ENCODE data around the gene MYT1. TPM values are rescaled to one million over a fixed set of nuclear protein-coding genes. Genes with fewer than 3 reads are reported as not detected.

Gene MYT1
- total RNA-seq, 1 experiment from 2014 or later = 7.1 TPM

- H3K27ac ChIP-seq (ENCODE audit: low read depth, low read length) = peak within 1 kb of the TSS; percentile 69
- POLR2A ChIA-PET = interaction anchor here (0.9 kb wide), 1 partner anchor 23 kb away, joined by 3 read pairs; no protein-coding TSS in a partner anchor
- H3K4me1 ChIP-seq (ENCODE audit: control insufficient read depth in 1 of 2, insufficient read depth in 2 of 2, low read length in 2 of 2) = peaks cover 0 to 19% of the 10 kb centered on the region in 2 experiments; a peak in 3 of 4 replicates
Measured at GRCh38 chr20:64255361-64256281, 91.4 kb downstream of the MYT1 start, which contains the start of gene PCMTD2. PCMTD2 (plus strand) TSS chr20:64255748; CDS start chr20:64259966, 4,218 bp downstream.

GRCh38 chr20:64256282-64256935, 92.2 kb downstream of the MYT1 start:
- H3K4me1 ChIP-seq (ENCODE audit: control insufficient read depth in 1 of 2, insufficient read depth in 2 of 2, low read length in 2 of 2) = peaks cover 0 to 19% of the 10 kb centered on the region in 2 experiments; a peak in 3 of 4 replicates
- H3K79me2 ChIP-seq (ENCODE audit: insufficient read depth, low read length) = peaks cover 21% of the 10 kb centered on the region
- peak overlapping the region; percentile 69 for H3K27ac ChIP-seq (ENCODE audit: low read depth, low read length)
- peak overlapping the region; percentile 93 for H3K4me2 ChIP-seq (ENCODE audit: low read length)
- TSS peak; percentile 36 for BruUV-seq (replicated peaks)
- RAD21 ChIA-PET (ENCODE audit: low non-redundant PET in 1 of 2, low total read pairs in 2 of 2, uncharacterized antibody in 2 of 2, unreplicated experiment in 2 of 2) = no interaction called here
- DNase-seq (ENCODE audit: low read depth, low spot score) (no peak), ATAC-seq (no peak)
- POLR2A ChIA-PET = interaction anchor here (0.9 kb wide), 1 partner anchor 22 kb away, joined by 3 read pairs; no protein-coding TSS in a partner anchor
- H2AFZ ChIP-seq (ENCODE audit: low read depth, low read length, poor library complexity, severe bottlenecking) = no peak overlapping the region
- H3K9me2 ChIP-seq (ENCODE audit: insufficient read depth) = no peaks in the 10 kb centered on the region
- intact Hi-C loops (cut with micrococcal nuclease) = no loop called here
- no peaks in the 10 kb centered on the region for H4K20me1 ChIP-seq (ENCODE audit: insufficient read depth)
- CTCF ChIA-PET = interaction anchor here (0.7 kb wide), 1 partner anchor 17 kb away, joined by 4 read pairs; no protein-coding TSS in a partner anchor
- no peaks in the 10 kb centered on the region for H3K9me3 ChIP-seq (ENCODE audit: control insufficient read depth in 1 of 2, insufficient read depth in 1 of 2, low read depth in 1 of 2, low read length in 2 of 2)
- no peaks in the 10 kb centered on the region for H3K36me3 ChIP-seq (ENCODE audit: control insufficient read depth in 1 of 2, insufficient read depth in 2 of 2, low read length in 2 of 2)
- peak overlapping the region; percentile 78 for H3K9ac ChIP-seq (ENCODE audit: low read length)
- H3K4me3 ChIP-seq (replicated peaks in 1 of 2; ENCODE audit: low read depth in 1 of 2, low read length in 2 of 2) = peak overlapping the region; percentile 66 to 87
- H3K27me3 ChIP-seq (ENCODE audit: insufficient read depth, low read length) = no peaks in the 10 kb centered on the region
- TF ChIP-seq EZH2 (IDR thresholded peaks at IDR 0.05) (no peak), CTCF (IDR thresholded peaks at IDR 0.05 in 2 of 3, conservative IDR thresholded peaks at IDR 0.05 in 1 of 3; ENCODE audit: borderline replicate concordance in 1 of 3, insufficient read depth in 1 of 3, low read depth in 2 of 3, low read length in 2 of 3) (no peak), REST (IDR thresholded peaks at IDR 0.05; ENCODE audit: low read depth) (no peak), ATF3 (IDR thresholded peaks at IDR 0.05) (no peak), ZNF274 (IDR thresholded peaks at IDR 0.05; ENCODE audit: low read depth, low read length) (no peak)

More at GRCh38 chr20:64255361-64256281, 91.4 kb downstream of the MYT1 start, which contains the start of gene PCMTD2:
- no peaks in the 10 kb centered on the region for H3K9me2 ChIP-seq (ENCODE audit: insufficient read depth)
- H3K4me2 ChIP-seq (ENCODE audit: low read length) = peak within 1 kb of the TSS; percentile 93
- H3K9me3 ChIP-seq (ENCODE audit: control insufficient read depth in 1 of 2, insufficient read depth in 1 of 2, low read depth in 1 of 2, low read length in 2 of 2) = no peaks in the 10 kb centered on the region
- ATAC-seq = peak; percentile 93
- peak within 1 kb of the TSS; percentile 44 for H2AFZ ChIP-seq (ENCODE audit: low read depth, low read length, poor library complexity, severe bottlenecking)
- peak; percentile 47 for DNase-seq (ENCODE audit: low read depth, low spot score)
- BruUV-seq (replicated peaks) = no TSS peak
- peak within 1 kb of the TSS; percentile 66 to 87 for H3K4me3 ChIP-seq (replicated peaks in 1 of 2; ENCODE audit: low read depth in 1 of 2, low read length in 2 of 2)
- H3K79me2 ChIP-seq (ENCODE audit: insufficient read depth, low read length) = peaks cover 21% of the 10 kb centered on the region
- H4K20me1 ChIP-seq (ENCODE audit: insufficient read depth) = no peaks in the 10 kb centered on the region
- ChIA-PET RAD21 (ENCODE audit: low non-redundant PET in 1 of 2, low total read pairs in 2 of 2, uncharacterized antibody in 2 of 2, unreplicated experiment in 2 of 2) (no interaction called here), CTCF (interaction anchor here (0.7 kb wide), 1 partner anchor 16 kb away, joined by 4 read pairs; no protein-coding TSS in a partner anchor)
- H3K36me3 ChIP-seq (ENCODE audit: control insufficient read depth in 1 of 2, insufficient read depth in 2 of 2, low read length in 2 of 2) = no peaks in the 10 kb centered on the region
- TF ChIP-seq FOSL1 (IDR thresholded peaks at IDR 0.05; ENCODE audit: low read depth) (no peak), POLR2AphosphoS5 (IDR thresholded peaks at IDR 0.05; ENCODE audit: low read depth, low read length) (peak; percentile 82), YY1 (IDR thresholded peaks at IDR 0.05; ENCODE audit: extremely low read depth, insufficient replicate concordance, low read depth, low read length) (peak; percentile 52), MAX (IDR thresholded peaks at IDR 0.05) (peak; percentile 67), CEBPB (IDR thresholded peaks at IDR 0.05; ENCODE audit: low read depth) (no peak), POLR2A (IDR thresholded peaks at IDR 0.05; ENCODE audit: borderline replicate concordance, extremely low read depth, insufficient read depth, insufficient read length) (peak; percentile 62), ZFX (IDR thresholded peaks at IDR 0.05) (peak; percentile 80)
- peak within 1 kb of the TSS; percentile 78 for H3K9ac ChIP-seq (ENCODE audit: low read length)
- H3K27me3 ChIP-seq (ENCODE audit: insufficient read depth, low read length) = peaks cover 6% of the 10 kb centered on the region; the same call in 1 of the 2 replicates
- intact Hi-C loops (cut with micrococcal nuclease) = no loop called here

Measured in HCT116 (cell line).